ENCODE measurements around the gene TOPAZ1.

TOPAZ1 gene

GRCh38 chr3:44222337-44222736 is 19.3 kb upstream of the TOPAZ1 start:
- no peak for DNase-seq (ENCODE audit: low spot score)
- no peak for TF ChIP-seq CTCF (IDR thresholded peaks at IDR 0.05; ENCODE audit: extremely low read depth, missing control alignments)

- no peak for DNase-seq (ENCODE audit: low spot score)
- TF ChIP-seq CTCF (IDR thresholded peaks at IDR 0.05; ENCODE audit: extremely low read depth, missing control alignments) = no peak
These were observed 18.4 kb upstream of the TOPAZ1 start for GRCh38 chr3:44223299-44223698.

GRCh38 chr3:44224131-44224530 is 17.6 kb upstream of the TOPAZ1 start:
- TF ChIP-seq CTCF (IDR thresholded peaks at IDR 0.05; ENCODE audit: extremely low read depth, missing control alignments) = no peak
- no peak for DNase-seq (ENCODE audit: low spot score)

GRCh38 chr3:44226573-44226972 is 15.1 kb upstream of the TOPAZ1 start:
- no peak for DNase-seq (ENCODE audit: low spot score)
- TF ChIP-seq CTCF (IDR thresholded peaks at IDR 0.05; ENCODE audit: extremely low read depth, missing control alignments) = no peak

- no peak for TF ChIP-seq CTCF (IDR thresholded peaks at IDR 0.05; ENCODE audit: extremely low read depth, missing control alignments)
- no peak for DNase-seq (ENCODE audit: low spot score)
These were observed 14.1 kb upstream of the TOPAZ1 start for GRCh38 chr3:44227632-44228031.

- no peak for TF ChIP-seq CTCF (IDR thresholded peaks at IDR 0.05; ENCODE audit: extremely low read depth, missing control alignments)
- no peak for DNase-seq (ENCODE audit: low spot score)
These were observed 12.8 kb upstream of the TOPAZ1 start for GRCh38 chr3:44228900-44229299.

- DNase-seq (ENCODE audit: low spot score) = no peak
- TF ChIP-seq CTCF (IDR thresholded peaks at IDR 0.05; ENCODE audit: extremely low read depth, missing control alignments) = no peak
These were observed 9.3 kb upstream of the TOPAZ1 start for GRCh38 chr3:44232407-44232806.
